HEK293 (cell line): ENCODE measurements around the gene PEAR1.
A peak's percentile ranks its signal among the peaks of the same experiment; 100 is the strongest.

Source experiments
- BCL11A ChIP-seq: fragments of 450-650 bp; formaldehyde crosslinking; IDR thresholded peaks from 2 replicates; pipeline ENCODE4 v1.5.1; 2016; ENCODE audit warnings: low read depth, missing biosample characterization, missing genetic modification characterization
- FEZF1 ChIP-seq: fragments of 450-650 bp; formaldehyde crosslinking; IDR thresholded peaks from 2 replicates; pipeline ENCODE4 v1.5.1; 2016; ENCODE audit warnings: missing biosample characterization, missing genetic modification characterization
- IKZF3 ChIP-seq: fragments of 450-650 bp; IDR thresholded peaks from 2 replicates; pipeline ENCODE4 v1.5.0; 2018; ENCODE audit warnings: missing biosample characterization, mild to moderate bottlenecking, missing genetic modification characterization, moderate library complexity
- KLF1 ChIP-seq: fragments of 450-650 bp; formaldehyde crosslinking; IDR thresholded peaks from 2 replicates; pipeline ENCODE4 v1.5.1; 2016; ENCODE audit warnings: missing biosample characterization, missing genetic modification characterization
- MYNN ChIP-seq: fragments of 450-650 bp; formaldehyde crosslinking; IDR thresholded peaks from 2 replicates; pipeline ENCODE4 v1.5.1; 2016; ENCODE audit warnings: missing biosample characterization, missing genetic modification characterization, borderline replicate concordance
- OVOL3 ChIP-seq: fragments of 450-650 bp; formaldehyde crosslinking; IDR thresholded peaks from 2 replicates; pipeline ENCODE4 v1.5.1; 2016; ENCODE audit warnings: missing biosample characterization, missing genetic modification characterization
- RBAK ChIP-seq: fragments of 450-650 bp; formaldehyde crosslinking; IDR thresholded peaks from 2 replicates; pipeline ENCODE4 v1.5.1; 2016; ENCODE audit warnings: missing biosample characterization, missing genetic modification characterization
- SP2 ChIP-seq: fragments of 450-650 bp; formaldehyde crosslinking; IDR thresholded peaks from 2 replicates; pipeline ENCODE4 v1.5.1; 2016; ENCODE audit warnings: missing biosample characterization, missing genetic modification characterization
- SP7 ChIP-seq: fragments of 450-650 bp; formaldehyde crosslinking; IDR thresholded peaks from 2 replicates; pipeline ENCODE4 v1.5.1; 2016; ENCODE audit warnings: missing biosample characterization, missing genetic modification characterization
- TCF7L2 ChIP-seq: IDR thresholded peaks from 2 replicates; pipeline ENCODE4 v1.6.1; 2011; ENCODE audit warnings: low read depth, mild to moderate bottlenecking, inconsistent platforms, low read length, moderate library complexity, borderline replicate concordance
- TRIM28 ChIP-seq: IDR thresholded peaks from 2 replicates; pipeline ENCODE4 v1.6.1; 2011; ENCODE audit warnings: low read length, control low read depth, borderline replicate concordance
- ZBTB20 ChIP-seq: fragments of 450-650 bp; formaldehyde crosslinking; IDR thresholded peaks from 2 replicates; pipeline ENCODE4 v1.5.1; 2016; ENCODE audit warnings: missing biosample characterization, missing genetic modification characterization
- ZFHX2 ChIP-seq: fragments of 450-650 bp; formaldehyde crosslinking; conservative IDR thresholded peaks from 2 replicates; pipeline ENCODE4 v1.5.1; 2016; ENCODE audit warnings: missing biosample characterization, missing genetic modification characterization
- ZFP3 ChIP-seq: fragments of 450-650 bp; formaldehyde crosslinking; IDR thresholded peaks from 2 replicates; pipeline ENCODE4 v1.5.1; 2016; ENCODE audit warnings: low read depth, missing biosample characterization, missing genetic modification characterization
- ZNF133 ChIP-seq: fragments of 450-650 bp; formaldehyde crosslinking; IDR thresholded peaks from 2 replicates; pipeline ENCODE4 v1.5.1; 2016; ENCODE audit warnings: missing biosample characterization, missing genetic modification characterization
- ZNF19 ChIP-seq: fragments of 450-650 bp; formaldehyde crosslinking; IDR thresholded peaks from 2 replicates; pipeline ENCODE4; 2016; ENCODE audit warnings: missing biosample characterization, missing genetic modification characterization, low read depth
- ZNF2 ChIP-seq: fragments of 450-650 bp; formaldehyde crosslinking; IDR thresholded peaks from 2 replicates; pipeline ENCODE4 v1.5.1; 2016; ENCODE audit warnings: missing biosample characterization, missing genetic modification characterization
- ZNF23 ChIP-seq: fragments of 450-650 bp; formaldehyde crosslinking; IDR thresholded peaks from 2 replicates; pipeline ENCODE4 v1.5.1; 2016; ENCODE audit warnings: missing biosample characterization, missing genetic modification characterization, borderline replicate concordance
- ZNF239 ChIP-seq: fragments of 450-650 bp; formaldehyde crosslinking; IDR thresholded peaks from 2 replicates; pipeline ENCODE4 v1.5.1; 2016; ENCODE audit warnings: missing biosample characterization, missing genetic modification characterization
- ZNF391 ChIP-seq: fragments of 450-650 bp; formaldehyde crosslinking; IDR thresholded peaks from 2 replicates; pipeline ENCODE4 v1.5.1; 2016; ENCODE audit warnings: low read depth, missing biosample characterization, missing genetic modification characterization, borderline replicate concordance
- ZNF514 ChIP-seq: fragments of 450-650 bp; formaldehyde crosslinking; IDR thresholded peaks from 2 replicates; pipeline ENCODE4 v1.5.1; 2016; ENCODE audit warnings: missing biosample characterization, missing genetic modification characterization
- ZNF530 ChIP-seq: fragments of 450-650 bp; formaldehyde crosslinking; IDR thresholded peaks from 2 replicates; pipeline ENCODE4 v1.5.1; 2016; ENCODE audit warnings: low read depth, missing biosample characterization, missing genetic modification characterization
- ZNF561 ChIP-seq: fragments of 450-650 bp; IDR thresholded peaks from 2 replicates; pipeline ENCODE4 v1.5.1; 2018; ENCODE audit warnings: missing biosample characterization, missing genetic modification characterization, borderline replicate concordance
- ZNF585B ChIP-seq: fragments of 450-650 bp; formaldehyde crosslinking; IDR thresholded peaks from 2 replicates; pipeline ENCODE4 v1.5.1; 2016; ENCODE audit warnings: missing biosample characterization, missing genetic modification characterization
- ZNF621 ChIP-seq: fragments of 450-650 bp; formaldehyde crosslinking; IDR thresholded peaks from 2 replicates; pipeline ENCODE4 v1.5.1; 2017; ENCODE audit warnings: missing biosample characterization, missing genetic modification characterization
- ZSCAN23 ChIP-seq: fragments of 450-650 bp; formaldehyde crosslinking; IDR thresholded peaks from 2 replicates; pipeline ENCODE4 v1.5.1; 2016; ENCODE audit warnings: missing biosample characterization, missing genetic modification characterization
- TF ChIP-seq, protein P1 (sequence below): fragments of 450-650 bp; formaldehyde crosslinking; IDR thresholded peaks from 2 replicates; pipeline ENCODE4 v1.5.1; 2017; ENCODE audit warnings: missing biosample characterization, missing genetic modification characterization
- TF ChIP-seq, protein P2 (sequence below): fragments of 450-650 bp; IDR thresholded peaks from 2 replicates; pipeline ENCODE4 v1.5.1; 2018; ENCODE audit warnings: missing biosample characterization, missing genetic modification characterization
- TF ChIP-seq, protein P3 (sequence below): fragments of 450-650 bp; formaldehyde crosslinking; IDR thresholded peaks from 2 replicates; pipeline ENCODE4 v1.5.1; 2016; ENCODE audit warnings: missing biosample characterization, missing genetic modification characterization, low read depth
- TF ChIP-seq, protein P4 (sequence below): fragments of 450-650 bp; formaldehyde crosslinking; IDR thresholded peaks from 2 replicates; pipeline ENCODE4 v1.5.1; 2017; ENCODE audit warnings: missing biosample characterization, missing genetic modification characterization
- TF ChIP-seq, protein P5 (sequence below): fragments of 450-650 bp; formaldehyde crosslinking; IDR thresholded peaks from 2 replicates; pipeline ENCODE4 v1.5.1; 2016; ENCODE audit warnings: missing biosample characterization, missing genetic modification characterization

Gene PEAR1

DNA sequence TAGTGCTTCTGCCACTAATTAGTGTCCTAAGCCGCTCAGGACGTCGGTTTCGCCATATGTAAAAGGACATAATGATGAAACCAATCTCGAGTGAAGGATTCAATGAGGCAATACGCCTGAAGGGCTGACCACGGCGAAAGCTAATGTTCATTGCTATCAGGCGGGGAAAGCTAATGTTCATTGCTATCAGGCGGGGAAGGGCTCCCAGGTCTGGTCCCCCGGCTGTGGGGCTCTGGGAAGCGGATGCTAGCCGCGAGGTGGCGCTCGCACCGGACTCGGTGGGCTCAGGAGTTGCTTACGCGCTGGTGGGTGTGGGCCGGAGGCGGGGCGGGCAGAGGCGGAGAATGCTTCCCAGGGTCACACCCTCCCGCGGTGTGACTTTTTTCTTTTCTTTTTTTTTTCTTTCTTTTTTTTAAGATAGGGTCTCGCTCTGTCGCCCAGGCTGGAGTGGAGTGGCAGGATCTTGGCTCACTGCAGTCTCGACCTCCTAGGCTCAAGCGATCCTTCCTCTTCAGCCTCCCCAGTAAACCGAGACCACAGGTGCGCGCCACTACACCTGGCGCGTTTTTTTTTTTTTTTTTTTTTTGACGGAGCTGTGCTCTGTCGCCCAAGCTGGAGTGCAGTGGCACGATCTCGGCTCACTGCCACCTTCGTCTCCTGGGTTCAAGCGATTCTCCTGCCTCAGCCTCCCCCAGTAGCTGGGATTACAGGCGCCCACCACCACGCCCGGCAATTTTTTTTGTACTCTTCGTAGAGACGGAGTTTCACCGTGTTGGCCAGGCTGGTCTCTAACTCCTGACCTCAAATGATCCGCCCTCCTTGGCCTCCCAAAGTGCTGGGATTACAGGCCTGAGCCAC, 1.1 kb upstream of the PEAR1 start (continued):
- TF ChIP-seq, protein P1, sequence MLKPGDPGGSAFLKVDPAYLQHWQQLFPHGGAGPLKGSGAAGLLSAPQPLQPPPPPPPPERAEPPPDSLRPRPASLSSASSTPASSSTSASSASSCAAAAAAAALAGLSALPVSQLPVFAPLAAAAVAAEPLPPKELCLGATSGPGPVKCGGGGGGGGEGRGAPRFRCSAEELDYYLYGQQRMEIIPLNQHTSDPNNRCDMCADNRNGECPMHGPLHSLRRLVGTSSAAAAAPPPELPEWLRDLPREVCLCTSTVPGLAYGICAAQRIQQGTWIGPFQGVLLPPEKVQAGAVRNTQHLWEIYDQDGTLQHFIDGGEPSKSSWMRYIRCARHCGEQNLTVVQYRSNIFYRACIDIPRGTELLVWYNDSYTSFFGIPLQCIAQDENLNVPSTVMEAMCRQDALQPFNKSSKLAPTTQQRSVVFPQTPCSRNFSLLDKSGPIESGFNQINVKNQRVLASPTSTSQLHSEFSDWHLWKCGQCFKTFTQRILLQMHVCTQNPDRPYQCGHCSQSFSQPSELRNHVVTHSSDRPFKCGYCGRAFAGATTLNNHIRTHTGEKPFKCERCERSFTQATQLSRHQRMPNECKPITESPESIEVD (tag by site-specific recombination) = no peak
- TF ChIP-seq ZNF530 (tag by site-specific recombination) = no peak
- TF ChIP-seq BCL11A (tag by site-specific recombination) = 0 out of 2 replicates have a peak, but pooled peaks have one; percentile 44
- no peak for TF ChIP-seq RBAK (tag by site-specific recombination)
- TF ChIP-seq FEZF1 (tag by site-specific recombination) = no peak
- TF ChIP-seq ZNF621 (tag by site-specific recombination) = no peak
- TF ChIP-seq ZNF23 (tag by site-specific recombination) = no peak
- TF ChIP-seq, protein P2, sequence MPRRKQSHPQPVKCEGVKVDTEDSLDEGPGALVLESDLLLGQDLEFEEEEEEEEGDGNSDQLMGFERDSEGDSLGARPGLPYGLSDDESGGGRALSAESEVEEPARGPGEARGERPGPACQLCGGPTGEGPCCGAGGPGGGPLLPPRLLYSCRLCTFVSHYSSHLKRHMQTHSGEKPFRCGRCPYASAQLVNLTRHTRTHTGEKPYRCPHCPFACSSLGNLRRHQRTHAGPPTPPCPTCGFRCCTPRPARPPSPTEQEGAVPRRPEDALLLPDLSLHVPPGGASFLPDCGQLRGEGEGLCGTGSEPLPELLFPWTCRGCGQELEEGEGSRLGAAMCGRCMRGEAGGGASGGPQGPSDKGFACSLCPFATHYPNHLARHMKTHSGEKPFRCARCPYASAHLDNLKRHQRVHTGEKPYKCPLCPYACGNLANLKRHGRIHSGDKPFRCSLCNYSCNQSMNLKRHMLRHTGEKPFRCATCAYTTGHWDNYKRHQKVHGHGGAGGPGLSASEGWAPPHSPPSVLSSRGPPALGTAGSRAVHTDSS (tag by site-specific recombination) = no peak
- TF ChIP-seq ZNF19 (tag by site-specific recombination) = no peak
- TF ChIP-seq ZNF514 (tag by site-specific recombination) = no peak
- peak; percentile 58 for TF ChIP-seq SP2
- TF ChIP-seq OVOL3 (tag by site-specific recombination) = no peak
- no peak for TF ChIP-seq ZNF133
- no peak for TF ChIP-seq ZBTB20 (tag by site-specific recombination)
- peak; percentile 94 for TF ChIP-seq ZFHX2 (tag by site-specific recombination)
- no peak for TF ChIP-seq IKZF3 (tag by site-specific recombination)
- peak; percentile 87 for TF ChIP-seq KLF1
- TF ChIP-seq ZNF2 (tag by site-specific recombination) = peak; percentile 68
- peak; percentile 67; the same call in 1 of the 2 replicates for TF ChIP-seq SP7 (tag by site-specific recombination)
- TF ChIP-seq, protein P3, sequence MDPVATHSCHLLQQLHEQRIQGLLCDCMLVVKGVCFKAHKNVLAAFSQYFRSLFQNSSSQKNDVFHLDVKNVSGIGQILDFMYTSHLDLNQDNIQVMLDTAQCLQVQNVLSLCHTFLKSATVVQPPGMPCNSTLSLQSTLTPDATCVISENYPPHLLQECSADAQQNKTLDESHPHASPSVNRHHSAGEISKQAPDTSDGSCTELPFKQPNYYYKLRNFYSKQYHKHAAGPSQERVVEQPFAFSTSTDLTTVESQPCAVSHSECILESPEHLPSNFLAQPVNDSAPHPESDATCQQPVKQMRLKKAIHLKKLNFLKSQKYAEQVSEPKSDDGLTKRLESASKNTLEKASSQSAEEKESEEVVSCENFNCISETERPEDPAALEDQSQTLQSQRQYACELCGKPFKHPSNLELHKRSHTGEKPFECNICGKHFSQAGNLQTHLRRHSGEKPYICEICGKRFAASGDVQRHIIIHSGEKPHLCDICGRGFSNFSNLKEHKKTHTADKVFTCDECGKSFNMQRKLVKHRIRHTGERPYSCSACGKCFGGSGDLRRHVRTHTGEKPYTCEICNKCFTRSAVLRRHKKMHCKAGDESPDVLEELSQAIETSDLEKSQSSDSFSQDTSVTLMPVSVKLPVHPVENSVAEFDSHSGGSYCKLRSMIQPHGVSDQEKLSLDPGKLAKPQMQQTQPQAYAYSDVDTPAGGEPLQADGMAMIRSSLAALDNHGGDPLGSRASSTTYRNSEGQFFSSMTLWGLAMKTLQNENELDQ (tag by site-specific recombination) = no peak
- TF ChIP-seq TRIM28 = no peak
- TF ChIP-seq, protein P4, sequence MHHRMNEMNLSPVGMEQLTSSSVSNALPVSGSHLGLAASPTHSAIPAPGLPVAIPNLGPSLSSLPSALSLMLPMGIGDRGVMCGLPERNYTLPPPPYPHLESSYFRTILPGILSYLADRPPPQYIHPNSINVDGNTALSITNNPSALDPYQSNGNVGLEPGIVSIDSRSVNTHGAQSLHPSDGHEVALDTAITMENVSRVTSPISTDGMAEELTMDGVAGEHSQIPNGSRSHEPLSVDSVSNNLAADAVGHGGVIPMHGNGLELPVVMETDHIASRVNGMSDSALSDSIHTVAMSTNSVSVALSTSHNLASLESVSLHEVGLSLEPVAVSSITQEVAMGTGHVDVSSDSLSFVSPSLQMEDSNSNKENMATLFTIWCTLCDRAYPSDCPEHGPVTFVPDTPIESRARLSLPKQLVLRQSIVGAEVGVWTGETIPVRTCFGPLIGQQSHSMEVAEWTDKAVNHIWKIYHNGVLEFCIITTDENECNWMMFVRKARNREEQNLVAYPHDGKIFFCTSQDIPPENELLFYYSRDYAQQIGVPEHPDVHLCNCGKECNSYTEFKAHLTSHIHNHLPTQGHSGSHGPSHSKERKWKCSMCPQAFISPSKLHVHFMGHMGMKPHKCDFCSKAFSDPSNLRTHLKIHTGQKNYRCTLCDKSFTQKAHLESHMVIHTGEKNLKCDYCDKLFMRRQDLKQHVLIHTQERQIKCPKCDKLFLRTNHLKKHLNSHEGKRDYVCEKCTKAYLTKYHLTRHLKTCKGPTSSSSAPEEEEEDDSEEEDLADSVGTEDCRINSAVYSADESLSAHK (tag by site-specific recombination) = no peak
- TF ChIP-seq, protein P5, sequence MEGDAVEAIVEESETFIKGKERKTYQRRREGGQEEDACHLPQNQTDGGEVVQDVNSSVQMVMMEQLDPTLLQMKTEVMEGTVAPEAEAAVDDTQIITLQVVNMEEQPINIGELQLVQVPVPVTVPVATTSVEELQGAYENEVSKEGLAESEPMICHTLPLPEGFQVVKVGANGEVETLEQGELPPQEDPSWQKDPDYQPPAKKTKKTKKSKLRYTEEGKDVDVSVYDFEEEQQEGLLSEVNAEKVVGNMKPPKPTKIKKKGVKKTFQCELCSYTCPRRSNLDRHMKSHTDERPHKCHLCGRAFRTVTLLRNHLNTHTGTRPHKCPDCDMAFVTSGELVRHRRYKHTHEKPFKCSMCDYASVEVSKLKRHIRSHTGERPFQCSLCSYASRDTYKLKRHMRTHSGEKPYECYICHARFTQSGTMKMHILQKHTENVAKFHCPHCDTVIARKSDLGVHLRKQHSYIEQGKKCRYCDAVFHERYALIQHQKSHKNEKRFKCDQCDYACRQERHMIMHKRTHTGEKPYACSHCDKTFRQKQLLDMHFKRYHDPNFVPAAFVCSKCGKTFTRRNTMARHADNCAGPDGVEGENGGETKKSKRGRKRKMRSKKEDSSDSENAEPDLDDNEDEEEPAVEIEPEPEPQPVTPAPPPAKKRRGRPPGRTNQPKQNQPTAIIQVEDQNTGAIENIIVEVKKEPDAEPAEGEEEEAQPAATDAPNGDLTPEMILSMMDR = peak; percentile 86
- no peak for TF ChIP-seq ZFP3 (tag by site-specific recombination)
- peak; percentile 71; the same call in 1 of the 2 replicates for TF ChIP-seq ZNF561
- TF ChIP-seq ZSCAN23 (tag by site-specific recombination) = no peak
- TF ChIP-seq ZNF391 (tag by site-specific recombination) = peak; percentile 23; the same call in 1 of the 2 replicates
- no peak for TF ChIP-seq ZNF585B (tag by site-specific recombination)
- no peak for TF ChIP-seq MYNN (tag by site-specific recombination)
- no peak for TF ChIP-seq TCF7L2
- no peak for TF ChIP-seq ZNF239 (tag by site-specific recombination)
